Right atrium auricular region (tissue), 2 donors: ENCODE data around the gene CCL22. TPM values are rescaled to one million over a fixed set of nuclear protein-coding genes. Genes with fewer than 3 reads are reported as not detected.

Experiments used
- DNase-seq: peaks from one replicate; pipeline ENCODE4 v3.0.0-alpha.2; 2019; ENCODE audit warnings: low spot score
- H3K27ac ChIP-seq, 2 donors: fragments of 200-600 bp; sonication (generic); 1 replicate in 1 of 2; 2 replicates in 1 of 2; pipeline ENCODE4 v1.5.1; 2016 to 2019
- H3K27me3 ChIP-seq, 2 donors: fragments of 200-600 bp; sonication (generic); one replicate each; pipeline versions ENCODE4 v1.5.1 to v1.6.0; 2017 to 2019
- H3K36me3 ChIP-seq: fragments of 200-600 bp; sonication (generic); one replicate; pipeline ENCODE4 v1.5.1; 2016
- H3K4me1 ChIP-seq, 2 donors: fragments of 200-600 bp; sonication (generic); one replicate each; pipeline versions ENCODE4 v1.5.1 to v1.6.0; 2017 to 2019
- H3K4me3 ChIP-seq, 2 donors: fragments of 200-600 bp; sonication (generic); 1 replicate in 1 of 2; 2 replicates in 1 of 2; pipeline ENCODE4 v1.5.1; 2017 to 2019; ENCODE audit warnings: mild to moderate bottlenecking in 1 of 2, moderate library complexity in 1 of 2
- H3K9me3 ChIP-seq, 2 donors: fragments of 200-600 bp; sonication (generic); one replicate each; pipeline ENCODE4 v1.5.1; 2019
- total RNA-seq, 2 donors: library from RNA; depleted of rRNA; stranded (reverse); fragments of >200 nt; gene quantifications; one replicate each; pipeline ENCODE4 v1.1.0, GENCODE V29; 2016
- TF ChIP-seq, protein P1 (sequence below), 2 donors: fragments of 200-600 bp; sonication (generic); IDR thresholded peaks; one replicate each; pipeline ENCODE4 v1.5.1; 2019; ENCODE audit warnings: antibody characterized with exemption in 2 of 2

CCL22 gene
- total RNA-seq, 2 donors from 2014 or later = 0.08 TPM; not detected in 1

DNA sequence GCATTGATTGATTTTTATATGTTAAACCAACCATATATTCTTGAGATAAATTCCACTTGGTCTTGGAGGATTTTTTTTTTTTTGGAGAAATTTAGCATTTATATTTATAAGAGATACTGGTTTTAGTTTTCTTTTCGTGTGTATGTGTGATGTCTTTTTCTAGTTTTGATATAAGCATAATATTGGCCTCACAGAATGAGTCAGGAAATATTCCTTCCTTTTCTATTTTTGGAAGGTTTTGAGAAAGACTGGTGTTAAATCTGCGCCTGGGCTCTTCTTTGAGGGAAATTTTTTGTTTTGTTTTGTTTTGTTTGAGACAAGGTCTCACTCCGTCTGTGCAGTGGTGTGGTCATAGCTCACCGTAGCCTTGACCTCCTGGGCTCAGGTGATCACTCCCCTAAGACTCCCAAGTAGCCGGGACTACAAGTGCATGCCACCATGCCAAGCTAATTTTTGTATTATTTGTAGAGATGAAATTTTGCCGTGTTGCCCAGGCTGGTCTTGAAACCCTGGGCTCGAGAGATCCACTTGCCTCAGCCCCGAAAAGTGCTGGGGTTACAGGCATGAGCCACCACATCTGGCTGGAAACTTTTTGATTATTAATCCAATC lies 28.8 kb upstream of the CCL22 start:
- TF ChIP-seq, protein P1, sequence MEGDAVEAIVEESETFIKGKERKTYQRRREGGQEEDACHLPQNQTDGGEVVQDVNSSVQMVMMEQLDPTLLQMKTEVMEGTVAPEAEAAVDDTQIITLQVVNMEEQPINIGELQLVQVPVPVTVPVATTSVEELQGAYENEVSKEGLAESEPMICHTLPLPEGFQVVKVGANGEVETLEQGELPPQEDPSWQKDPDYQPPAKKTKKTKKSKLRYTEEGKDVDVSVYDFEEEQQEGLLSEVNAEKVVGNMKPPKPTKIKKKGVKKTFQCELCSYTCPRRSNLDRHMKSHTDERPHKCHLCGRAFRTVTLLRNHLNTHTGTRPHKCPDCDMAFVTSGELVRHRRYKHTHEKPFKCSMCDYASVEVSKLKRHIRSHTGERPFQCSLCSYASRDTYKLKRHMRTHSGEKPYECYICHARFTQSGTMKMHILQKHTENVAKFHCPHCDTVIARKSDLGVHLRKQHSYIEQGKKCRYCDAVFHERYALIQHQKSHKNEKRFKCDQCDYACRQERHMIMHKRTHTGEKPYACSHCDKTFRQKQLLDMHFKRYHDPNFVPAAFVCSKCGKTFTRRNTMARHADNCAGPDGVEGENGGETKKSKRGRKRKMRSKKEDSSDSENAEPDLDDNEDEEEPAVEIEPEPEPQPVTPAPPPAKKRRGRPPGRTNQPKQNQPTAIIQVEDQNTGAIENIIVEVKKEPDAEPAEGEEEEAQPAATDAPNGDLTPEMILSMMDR (IDR thresholded peaks at IDR 0.05) = no peak
- Histone ChIP-seq H3K27ac (no peak overlapping the region), H3K27me3 (no peaks in the 10 kb centered on the region), H3K4me3 (no peak overlapping the region), H3K4me1 (no peaks in the 10 kb centered on the region), H3K36me3 (no peaks in the 10 kb centered on the region), H3K9me3 (peaks cover 0 to 18% of the 10 kb centered on the region in 2 donors)
- DNase-seq = no peak

DNA sequence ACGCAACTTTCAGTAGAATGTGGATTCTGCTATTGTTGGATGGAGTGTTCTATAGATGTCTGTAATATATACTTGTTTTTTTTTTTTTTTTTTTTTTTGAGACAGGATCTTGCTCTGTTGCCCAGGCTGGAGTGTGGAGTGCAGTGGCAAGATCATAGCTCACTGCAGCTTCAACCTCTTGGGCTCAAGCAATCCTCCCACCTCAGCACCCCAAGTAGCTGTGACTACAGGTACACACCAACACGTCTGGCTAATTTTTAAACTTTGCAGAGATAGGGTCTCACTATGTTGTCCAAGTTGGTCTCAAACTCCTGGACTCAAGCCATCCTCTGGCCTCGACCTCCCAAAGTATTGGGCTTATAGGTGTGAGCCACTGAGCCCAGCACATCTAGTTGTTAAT lies 27.2 kb upstream of the CCL22 start:
- TF ChIP-seq, protein P1 (IDR thresholded peaks at IDR 0.05) = no peak
- Histone ChIP-seq H3K27me3 (no peaks in the 10 kb centered on the region), H3K36me3 (no peaks in the 10 kb centered on the region), H3K9me3 (peaks cover 0 to 14% of the 10 kb centered on the region in 2 donors), H3K4me3 (no peak overlapping the region), H3K4me1 (no peaks in the 10 kb centered on the region), H3K27ac (no peak overlapping the region)
- no peak for DNase-seq

DNA sequence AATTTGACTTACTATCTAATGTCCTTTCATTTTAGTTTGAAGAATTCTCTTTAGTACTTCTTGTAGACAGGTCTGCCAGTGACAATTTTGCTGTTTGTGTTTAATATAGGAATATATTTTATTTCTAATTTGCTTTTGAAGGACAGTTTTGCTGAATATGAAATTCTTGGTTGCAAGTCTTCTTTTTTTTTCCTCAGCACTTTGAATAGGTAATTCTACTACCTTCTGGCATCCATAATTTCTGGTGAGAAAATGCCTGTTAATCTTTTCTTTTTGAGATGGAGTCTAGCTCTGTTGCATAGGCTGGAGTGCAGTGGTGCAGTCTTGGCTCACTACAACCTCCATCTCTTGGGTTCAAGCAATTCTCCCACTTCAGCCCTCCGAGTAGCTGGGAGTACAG lies 25.2 kb upstream of the CCL22 start:
- Histone ChIP-seq H3K36me3 (no peaks in the 10 kb centered on the region), H3K27ac (no peak overlapping the region), H3K27me3 (no peaks in the 10 kb centered on the region), H3K4me3 (no peak overlapping the region), H3K4me1 (no peaks in the 10 kb centered on the region), H3K9me3 (peaks cover 0 to 14% of the 10 kb centered on the region in 2 donors)
- TF ChIP-seq, protein P1 (IDR thresholded peaks at IDR 0.05) = no peak
- DNase-seq = no peak

DNA sequence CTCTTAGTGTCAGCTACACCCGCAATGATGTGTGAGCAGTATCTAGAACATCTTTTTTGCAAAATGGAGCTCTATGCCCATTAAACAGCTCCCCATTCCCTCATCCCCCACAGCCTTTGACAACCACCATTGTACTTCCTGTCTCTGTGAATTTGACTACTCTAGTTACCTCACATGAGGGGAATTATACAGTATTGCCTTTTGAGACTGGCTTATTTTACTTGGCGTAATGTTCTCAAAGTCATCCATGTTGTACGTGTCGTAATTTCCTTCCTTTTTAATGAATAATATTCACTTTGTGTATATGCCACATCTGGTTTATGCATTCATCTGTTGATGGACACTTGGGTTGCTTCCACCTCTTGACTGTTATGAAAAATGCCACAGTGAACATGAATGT lies 23.2 kb upstream of the CCL22 start:
- TF ChIP-seq, protein P1 (IDR thresholded peaks at IDR 0.05) = no peak
- peaks cover 0 to 14% of the 10 kb centered on the region in 2 donors for H3K9me3 ChIP-seq
- H3K36me3 ChIP-seq = no peaks in the 10 kb centered on the region
- no peak overlapping the region for H3K4me3 ChIP-seq
- H3K27ac ChIP-seq = no peak overlapping the region
- no peaks in the 10 kb centered on the region for H3K27me3 ChIP-seq
- no peaks in the 10 kb centered on the region for H3K4me1 ChIP-seq
- DNase-seq = no peak

DNA sequence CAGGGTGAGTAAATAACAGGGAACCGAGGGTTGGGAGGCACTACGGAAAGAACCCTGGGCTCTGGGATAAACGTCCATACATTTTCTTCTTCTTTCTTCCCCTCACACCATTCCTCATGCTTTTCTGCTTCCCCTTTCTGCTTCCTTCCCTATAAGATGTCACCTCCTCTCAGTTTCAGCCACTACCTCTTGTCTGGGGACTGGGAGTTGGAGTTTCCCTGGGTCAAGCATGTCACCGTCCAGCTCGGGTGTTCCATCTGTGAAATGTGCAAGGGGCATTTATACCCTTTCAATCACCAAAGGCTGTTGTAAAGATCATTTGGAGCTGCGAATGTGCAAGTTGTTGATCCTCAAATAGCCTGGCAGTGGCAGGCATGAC lies 17.5 kb upstream of the CCL22 start:
- Histone ChIP-seq H3K36me3 (no peaks in the 10 kb centered on the region), H3K27ac (no peak overlapping the region), H3K27me3 (no peaks in the 10 kb centered on the region), H3K4me1 (peaks cover 0 to 3% of the 10 kb centered on the region in 2 donors), H3K9me3 (peaks cover 0 to 6% of the 10 kb centered on the region in 2 donors), H3K4me3 (no peak overlapping the region)
- TF ChIP-seq, protein P1 (IDR thresholded peaks at IDR 0.05) = no peak
- DNase-seq = no peak
